Heart right ventricle (tissue), 16 donors: ENCODE data around the gene ANKRD33B. TPM values are rescaled to one million over a fixed set of nuclear protein-coding genes. Genes with fewer than 3 reads are reported as not detected.

Source experiments
- ATAC-seq, 8 donors: fragments of 200-7000 bp; cut with Tn5 transposase; one replicate each; pipeline ENCODE4 v1.9.1; 2020; ENCODE audit warnings: mild to moderate bottlenecking in 8 of 8, moderate library complexity in 8 of 8, moderate number of reproducible peaks in 1 of 8
- DNase-seq, 2 donors: peaks; one replicate each; pipeline ENCODE4 v3.0.0-alpha.2; 2020
- H3K27ac ChIP-seq, 10 donors: fragments of 200-600 bp; sonication (generic) in 2 of 10; one replicate each; pipeline versions ENCODE4 v1.5.0 to v1.8.0; 2020 to 2022; ENCODE audit warnings: mild to moderate bottlenecking in 3 of 10
- H3K27me3 ChIP-seq, 7 donors: fragments of 200-600 bp; one replicate each; pipeline ENCODE4 v1.8.0; 2021 to 2022; ENCODE audit warnings: mild to moderate bottlenecking in 2 of 7
- H3K36me3 ChIP-seq, 9 donors: fragments of 200-600 bp; sonication (generic) in 1 of 9; one replicate each; pipeline versions ENCODE4 v1.5.0 to v1.8.0; 2020 to 2022; ENCODE audit warnings: mild to moderate bottlenecking in 2 of 9
- H3K4me1 ChIP-seq, 9 donors: fragments of 200-600 bp; sonication (generic) in 1 of 9; one replicate each; pipeline versions ENCODE4 v1.5.0 to v1.8.0; 2020 to 2022; ENCODE audit warnings: mild to moderate bottlenecking in 4 of 9
- H3K4me3 ChIP-seq, 10 donors: fragments of 200-600 bp; sonication (generic) in 2 of 10; one replicate each; pipeline versions ENCODE4 v1.5.0 to v1.8.0; 2020 to 2022; ENCODE audit warnings: mild to moderate bottlenecking in 7 of 10, moderate library complexity in 2 of 10
- H3K9me3 ChIP-seq, 11 donors: fragments of 200-600 bp in 10 of 11; sonication (generic) in 2 of 11; one replicate each; pipeline versions ENCODE4 v1.5.0 to v1.8.0; 2013 to 2022; ENCODE audit warnings: mild to moderate bottlenecking in 2 of 11, control low read depth in 1 of 11, moderate library complexity in 1 of 11
- WGBS, 2 donors: extraction: QIAGEN DNeasy Blood & Tissue Kit; methylation state at CpG; one replicate each; pipeline ENCODE4 v1.1.7; 2013; ENCODE audit warnings: inconsistent platforms in 1 of 2; 5-methylcytosine and 5-hydroxymethylcytosine counted together
- intact Hi-C, 10 donors: fragments of 100-400 bp; cut with DNase I; formaldehyde crosslinking; loops; one replicate each; pipeline versions ENCODE4 v1.11.1 to v1.14.2; 2022
- polyA plus RNA-seq, 2 donors: library from polyadenylated mRNA; stranded (reverse); fragments of 200-250 nt; gene quantifications; one replicate each; pipeline ENCODE4 v1.2.3, GENCODE V29; 2013
- total RNA-seq, 10 donors: library from RNA; stranded (reverse); fragmentation: NEBNext Ultra II Directional in 3 of 10; extraction: Animal tissue kit (Norgen Biotek cat#: 25700) in 3 of 10; gene quantifications; one replicate each; pipeline versions ENCODE4 v1.2.1 to v1.2.4, GENCODE V29; 2021 to 2023
- TF ChIP-seq, protein P1 (sequence below), 9 donors: fragments of 200-600 bp; sonication (generic) in 2 of 9; IDR thresholded peaks; one replicate each; pipeline versions ENCODE4 v1.5.0 to v1.8.0; 2021 to 2022; ENCODE audit warnings: antibody characterized with exemption in 9 of 9, mild to moderate bottlenecking in 5 of 9, moderate library complexity in 1 of 9
- donor health status: Arrhythmogenic right ventricular cardiomyopathy.
- donor health status: ischemic (EF 13 %, LVEDD 7.1; RV severe dilation, severe dysfunction).
- donor health status: healthy with polysubstance abuse.
- donor health status: DM: no; HTN: yes; CAD: no.
- donor health status: DM: no; HTN: no; CAD: no.
- donor health status: ischemic (EF 25% LVEDD 6.9; RV normal size, moderate dysfunction).
- donor health status: ischemic (EF 25% LVEDD 5.7; RV mildly dilated, moderate dysfunction).
- donor health status: healthy.
- donor health status: DM: yes; HTN: yes; CAD: no.
- donor health status: Ischemic cardiomyopathy.
- donor health status: ischemic (EF 35%, LVEDD 5.7; RV mildly dilated, moderate dysfunction).
- donor health status: nonischemic (EF 11% LVEDD 7.7; RV severe dilation, severe dysfunction).
- donor health status: DM: yes; HTN: yes; CAD: no.
- donor health status: PGD.
- donor health status: ischemic (EF 29% LVEDD 5.4; RV normal size, mild dysfunction).
- donor health status: nonischemic (EF 23%, LVEDD 6.1; RV moderate dilation, normal function).

The ANKRD33B gene
- total and polyA plus RNA-seq, 12 donors = 0.46 to 33.0 (median 13.3) TPM

DNA sequence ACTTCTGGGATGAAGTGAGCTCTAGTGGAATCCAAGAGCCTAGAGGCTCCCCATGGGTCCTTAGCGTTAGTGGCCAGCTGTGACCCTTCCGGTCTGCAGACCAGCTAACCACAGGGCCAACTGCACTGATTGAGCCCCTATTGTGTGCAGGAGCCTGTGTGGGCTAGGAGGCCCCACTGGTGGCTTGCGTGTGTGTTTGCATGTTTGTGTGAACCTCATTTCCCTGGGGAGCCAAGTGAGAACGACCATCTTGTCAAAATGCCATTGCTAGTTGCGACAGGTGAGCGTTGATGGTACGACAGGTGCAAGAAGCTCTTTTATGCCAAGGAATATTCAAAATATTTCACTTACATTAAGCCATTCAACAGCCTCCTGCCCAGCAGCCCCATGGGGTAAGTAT is 44.1 kb upstream of the ANKRD33B start:
- H3K4me1 ChIP-seq = no peaks in the 10 kb centered on the region
- H3K27me3 ChIP-seq = no peaks in the 10 kb centered on the region
- H3K9me3 ChIP-seq = peaks cover 0 to 10% (median 0%) of the 10 kb centered on the region in 11 donors
- H3K36me3 ChIP-seq = no peaks in the 10 kb centered on the region
- intact Hi-C loops = no loop called here
- DNase-seq (no peak), ATAC-seq (no peak)
- H3K27ac ChIP-seq = no peak overlapping the region
- WGBS, 2 donors = 88 to 90% methylated on average over 7 of the region's 7 CpGs
- TF ChIP-seq, protein P1, sequence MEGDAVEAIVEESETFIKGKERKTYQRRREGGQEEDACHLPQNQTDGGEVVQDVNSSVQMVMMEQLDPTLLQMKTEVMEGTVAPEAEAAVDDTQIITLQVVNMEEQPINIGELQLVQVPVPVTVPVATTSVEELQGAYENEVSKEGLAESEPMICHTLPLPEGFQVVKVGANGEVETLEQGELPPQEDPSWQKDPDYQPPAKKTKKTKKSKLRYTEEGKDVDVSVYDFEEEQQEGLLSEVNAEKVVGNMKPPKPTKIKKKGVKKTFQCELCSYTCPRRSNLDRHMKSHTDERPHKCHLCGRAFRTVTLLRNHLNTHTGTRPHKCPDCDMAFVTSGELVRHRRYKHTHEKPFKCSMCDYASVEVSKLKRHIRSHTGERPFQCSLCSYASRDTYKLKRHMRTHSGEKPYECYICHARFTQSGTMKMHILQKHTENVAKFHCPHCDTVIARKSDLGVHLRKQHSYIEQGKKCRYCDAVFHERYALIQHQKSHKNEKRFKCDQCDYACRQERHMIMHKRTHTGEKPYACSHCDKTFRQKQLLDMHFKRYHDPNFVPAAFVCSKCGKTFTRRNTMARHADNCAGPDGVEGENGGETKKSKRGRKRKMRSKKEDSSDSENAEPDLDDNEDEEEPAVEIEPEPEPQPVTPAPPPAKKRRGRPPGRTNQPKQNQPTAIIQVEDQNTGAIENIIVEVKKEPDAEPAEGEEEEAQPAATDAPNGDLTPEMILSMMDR (IDR thresholded peaks at IDR 0.05) = no peak
- no peak overlapping the region for H3K4me3 ChIP-seq

DNA sequence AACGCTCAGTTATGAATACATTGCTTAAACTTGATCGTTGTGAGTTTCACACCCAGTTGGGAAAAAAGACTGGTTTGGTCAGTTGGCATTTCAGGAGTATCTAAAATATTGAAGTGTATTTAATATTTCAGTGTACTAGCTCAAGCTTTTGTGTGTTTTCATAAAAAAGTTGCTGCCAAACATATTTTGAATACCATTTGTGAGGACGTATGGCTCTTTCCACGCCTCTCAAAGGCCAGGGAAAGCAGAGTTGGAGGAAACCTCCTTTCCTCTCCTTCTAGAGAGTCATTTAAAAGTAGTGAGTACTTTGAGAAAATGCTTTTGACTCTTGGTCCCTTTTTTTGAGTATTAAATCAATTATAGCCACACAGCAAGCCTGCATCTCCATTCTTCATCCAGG is 43.2 kb upstream of the ANKRD33B start:
- Histone ChIP-seq H3K4me3 (no peak overlapping the region), H3K36me3 (no peaks in the 10 kb centered on the region), H3K4me1 (peaks cover 0 to 3% (median 0%) of the 10 kb centered on the region in 9 donors), H3K9me3 (peaks cover 0 to 5% (median 0%) of the 10 kb centered on the region in 11 donors), H3K27ac (no peak overlapping the region), H3K27me3 (no peaks in the 10 kb centered on the region)
- WGBS, 2 donors = 80 to 81% methylated on average over 4 of the region's 4 CpGs
- TF ChIP-seq, protein P1 (IDR thresholded peaks at IDR 0.05) = no peak
- intact Hi-C loops = no loop called here
- ATAC-seq = no peak
- no peak for DNase-seq

GRCh38 chr5:10521466-10522223 is 42.2 kb upstream of the ANKRD33B start:
- ATAC-seq (no peak), DNase-seq (no peak)
- Histone ChIP-seq H3K36me3 (no peaks in the 10 kb centered on the region), H3K9me3 (peaks cover 0 to 5% (median 0%) of the 10 kb centered on the region in 11 donors), H3K4me3 (no peak overlapping the region), H3K27me3 (no peaks in the 10 kb centered on the region), H3K27ac (no peak overlapping the region), H3K4me1 (peaks cover 0 to 11% (median 0%) of the 10 kb centered on the region in 9 donors)
- TF ChIP-seq, protein P1 (IDR thresholded peaks at IDR 0.05) = peak in 4 of 9 donors; percentile 12 to 40 (median 20)
- intact Hi-C loops = no loop called here
- WGBS, 2 donors = 89 to 92% methylated on average over 14 of the region's 14 CpGs

DNA sequence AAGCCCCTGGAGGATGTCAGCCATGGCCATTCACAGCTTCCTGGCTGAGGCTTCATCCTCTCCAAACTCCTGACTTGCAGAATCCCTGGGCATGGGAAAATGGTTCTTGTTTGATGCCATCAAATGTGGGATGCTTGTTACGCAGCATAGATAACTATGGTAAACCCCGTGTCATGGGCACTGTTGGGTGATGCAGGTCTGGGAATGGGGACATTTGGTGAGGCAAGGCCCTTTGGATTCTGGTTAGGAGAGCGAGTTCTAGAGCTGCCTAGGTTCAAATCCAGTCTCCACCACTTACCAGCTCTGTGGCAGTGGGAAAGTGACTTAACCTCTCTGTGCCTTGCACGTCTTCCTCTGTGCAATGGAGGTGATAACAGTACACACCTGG is 41.7 kb upstream of the ANKRD33B start:
- no peaks in the 10 kb centered on the region for H3K36me3 ChIP-seq

More for the DNA sequence above, 41.7 kb upstream of the ANKRD33B start:
- intact Hi-C loops = no loop called here
- H3K27ac ChIP-seq = no peak overlapping the region
- DNase-seq = no peak
- ATAC-seq = no peak
- H3K4me1 ChIP-seq = peaks cover 0 to 11% (median 0%) of the 10 kb centered on the region in 9 donors
- 97% methylated on average over 4 of the region's 4 CpGs for WGBS, 2 donors
- peaks cover 0 to 5% (median 0%) of the 10 kb centered on the region in 11 donors for H3K9me3 ChIP-seq
- no peak overlapping the region for H3K4me3 ChIP-seq
- H3K27me3 ChIP-seq = no peaks in the 10 kb centered on the region
- TF ChIP-seq, protein P1 (IDR thresholded peaks at IDR 0.05) = no peak
